ENCODE measurements around the gene LRRN3.
A peak's percentile ranks its signal among the peaks of the same experiment; 100 is the strongest.

- peak; percentile 51 to 77 (median 69) for TF ChIP-seq CTCF (IDR thresholded peaks at IDR 0.05)
- TF ChIP-seq EP300 (IDR thresholded peaks at IDR 0.05) = no peak
- TF ChIP-seq POLR2A (IDR thresholded peaks at IDR 0.05) = no peak
Observed at GRCh38 chr7:111089822-111090426, 1.0 kb upstream of the LRRN3 start.

Data from tibial nerve (tissue), 4 donors.